K562 (cell line): ENCODE results near the gene KCNJ4. TPM values are rescaled to one million over a fixed set of nuclear protein-coding genes. Genes with fewer than 3 reads are reported as not detected.

Experiments used
- ATAC-seq: fragments of 200-7000 bp; cut with Tn5 transposase; 3 replicates; pipeline ENCODE4 v1.9.1; 2020; ENCODE audit warnings: moderate library complexity
- BruUV-seq: library from RNA; stranded (reverse); fragments of 400-500 nt; replicated peaks from 2 replicates; lab custom pipeline; 2021; lab: Mats Ljungman, UMichigan
- CTCF ChIA-PET: fragments of 300-600 bp; formaldehyde crosslinking; extraction: SDS; loops from one replicate; lab custom pipeline; 2021; ENCODE audit warnings: low intra/inter-chr PET ratio; lab: Yijun Ruan, JAX
- POLR2A ChIA-PET: fragments of 300-600, 350-650 bp; sonication (Branson Sonifier 250); formaldehyde crosslinking; extraction: SDS; loops from one replicate; lab custom pipeline; 2021; ENCODE audit warnings: antibody characterized with exemption, inconsistent platforms; lab: Yijun Ruan, JAX
- DNase-seq, 4 experiments: peaks; one replicate each; pipeline versions ENCODE4 v3.0.0 to v3.0.0-alpha.2; 2011 to 2018; ENCODE audit warnings: low spot score in 3 of 4, mixed read lengths in 3 of 4; ENCODE audit errors: extremely low read depth in 1 of 4
- FAIRE-seq: peaks from 2 replicates; lab custom pipeline; 2011; peaks lifted over from hg19 to GRCh38; lab: Jason Lieb, UNC
- H2AFZ ChIP-seq: 2 replicates; pipeline ENCODE4 v1.6.0; 2011; ENCODE audit warnings: low read depth, low read length, control low read depth, inconsistent platforms
- H3K27ac ChIP-seq: fragments of 200-600 bp; 3 replicates; pipeline ENCODE4 v1.8.0; 2011; ENCODE audit warnings: low read depth, mild to moderate bottlenecking, control low read depth, inconsistent platforms, low read length, moderate library complexity, mixed read lengths; ENCODE audit errors: extremely low read depth
- H3K27me3 ChIP-seq, 2 experiments: fragments of 300-600 bp in 1 of 2; 2 replicates in 1 of 2; 3 replicates in 1 of 2; pipeline versions ENCODE4 v1.6.0 to v1.8.0; 2011; ENCODE audit warnings: inconsistent platforms in 2 of 2, low read length in 2 of 2, mild to moderate bottlenecking in 1 of 2, mixed read lengths in 1 of 2, moderate library complexity in 1 of 2; ENCODE audit not compliant: control insufficient read depth in 2 of 2, insufficient read depth in 2 of 2
- H3K36me3 ChIP-seq: fragments of 300-600 bp; 3 replicates; pipeline ENCODE4 v1.8.0; 2011; ENCODE audit warnings: mild to moderate bottlenecking, low read length, inconsistent platforms; ENCODE audit not compliant: control insufficient read depth, insufficient read depth
- H3K4me1 ChIP-seq, 2 experiments: fragments of 200-600 bp in 1 of 2; replicated peaks in 1 of 2; 2 replicates in 1 of 2; 3 replicates in 1 of 2; pipeline versions ENCODE4 v1.5.1 to v1.8.0; 2011; ENCODE audit warnings: inconsistent platforms in 2 of 2, low read length in 2 of 2, mild to moderate bottlenecking in 1 of 2, mixed read lengths in 1 of 2, moderate library complexity in 1 of 2; ENCODE audit not compliant: control insufficient read depth in 2 of 2, insufficient read depth in 2 of 2
- H3K4me2 ChIP-seq: 2 replicates; pipeline ENCODE4 v1.6.1; 2011; ENCODE audit warnings: low read length, control low read depth, inconsistent platforms, mixed read lengths; ENCODE audit not compliant: insufficient read depth
- H3K4me3 ChIP-seq: fragments of 200-600 bp; sonication (generic), shearing (Covaris generic); 2 replicates; pipeline ENCODE4 v1.5.1; 2016; ENCODE audit warnings: control low read depth, inconsistent platforms
- H3K79me2 ChIP-seq: fragments of 200-600 bp; 3 replicates; pipeline ENCODE4 v1.8.0; 2011; ENCODE audit warnings: low read length, inconsistent platforms; ENCODE audit not compliant: control insufficient read depth, insufficient read depth
- H3K9ac ChIP-seq, 2 experiments: 2 replicates each; pipeline versions ENCODE4 v1.6.0 to v1.6.1; 2011; ENCODE audit warnings: low read depth in 2 of 2, low read length in 2 of 2, control low read depth in 1 of 2, inconsistent platforms in 1 of 2, mild to moderate bottlenecking in 1 of 2, mixed read lengths in 1 of 2; ENCODE audit not compliant: insufficient read depth in 1 of 2
- H3K9me1 ChIP-seq: one replicate; pipeline ENCODE4 v1.6.0; 2011; ENCODE audit warnings: inconsistent platforms, mild to moderate bottlenecking, low read length, moderate library complexity; ENCODE audit not compliant: control insufficient read depth, insufficient read depth
- H3K9me3 ChIP-seq: replicated peaks from 2 replicates; pipeline ENCODE4 v1.5.1; 2011; ENCODE audit warnings: low read depth, low read length, inconsistent platforms; ENCODE audit not compliant: control insufficient read depth, insufficient read depth
- H4K20me1 ChIP-seq: replicated peaks from 2 replicates; pipeline ENCODE4 v1.6.1; 2011; ENCODE audit warnings: low read length, inconsistent platforms, mixed read lengths; ENCODE audit not compliant: control insufficient read depth, insufficient read depth
- ATF2 ChIP-seq: sonication (generic); formaldehyde crosslinking; IDR thresholded peaks from 2 replicates; pipeline ENCODE4 v1.8.1; 2022; ENCODE audit warnings: missing genetic modification reagents
- ATF3 ChIP-seq, 2 experiments: fragments of 450-650 bp in 1 of 2; sonication (generic) in 1 of 2; formaldehyde crosslinking in 1 of 2; IDR thresholded peaks in 1 of 2; conservative IDR thresholded peaks in 1 of 2; 2 replicates each; pipeline versions ENCODE4 v1.6.1 to v1.8.1; 2016 to 2023; ENCODE audit warnings: mild to moderate bottlenecking in 2 of 2, moderate library complexity in 2 of 2, inconsistent platforms in 1 of 2, missing genetic modification reagents in 1 of 2
- ETV5 ChIP-seq: sonication (generic); formaldehyde crosslinking; IDR thresholded peaks from 2 replicates; pipeline ENCODE4 v1.4.0; 2020; ENCODE audit warnings: low read depth, mild to moderate bottlenecking, missing genetic modification reagents
- ID3 ChIP-seq, 2 experiments: fragments of 250-450 bp in 1 of 2; fragments of 450-650 bp in 1 of 2; sonication (Bioruptor Pico) in 1 of 2; IDR thresholded peaks; 2 replicates each; pipeline versions ENCODE4 v1.6.1 to v1.8.0; 2016 to 2021; ENCODE audit warnings: mild to moderate bottlenecking in 2 of 2, moderate library complexity in 2 of 2, missing compliant biosample characterization in 1 of 2, missing genetic modification characterization in 1 of 2
- SMARCB1 ChIP-seq: IDR thresholded peaks from 2 replicates; pipeline ENCODE4 v1.6.1; 2011; ENCODE audit warnings: improper control_type of control experiment, low read depth; ENCODE audit not compliant: insufficient read length
- WGBS: fragments of 100-300 bp; shearing (Covaris generic); methylation state at CpG from one replicate; pipeline ENCODE4 v1.1.6; 2016; ENCODE audit warnings: low coverage, mixed read lengths; ENCODE audit not compliant: insufficient coverage; ENCODE audit errors: missing lambda C conversion rate; 5-methylcytosine and 5-hydroxymethylcytosine counted together
- in situ Hi-C: fragments of 300-500 bp; cut with MboI; formaldehyde crosslinking; loops from 4 replicates; pipeline ENCODE4 v1.15.0; 2018; ENCODE audit warnings: inconsistent platforms, mixed read lengths
- intact Hi-C: fragments of 100-400 bp; cut with micrococcal nuclease; formaldehyde crosslinking; loops from 2 replicates; pipeline ENCODE4 v1.14.2; 2022
- polyA plus RNA-seq, 8 experiments: library from polyadenylated mRNA; depleted of rRNA in 4 of 8; stranded (reverse) in 5 of 8; unstranded in 3 of 8; fragments of >200 nt; fragmentation: Nextera tagmentation in 2 of 8; fragmentation: Illumina TruSeq in 1 of 8; extraction: Ambion mirVana in 2 of 8; extraction: Trizol in 1 of 8; gene quantifications; 2 replicates each; pipeline versions ENCODE4 v1.2.1 to v1.2.3, GENCODE V29; 2011 to 2014; ENCODE audit warnings: inconsistent platforms in 1 of 8, missing spikeins in 1 of 8
- total RNA-seq, 7 experiments: library from RNA; depleted of rRNA in 6 of 7; stranded (reverse); fragments of >200 nt in 6 of 7; fragmentation: Illumina TruSeq in 2 of 7; extraction: Trizol in 2 of 7; gene quantifications; 2 replicates each; pipeline versions ENCODE4 v1.2.1 to v1.2.3, GENCODE V29; 2011 to 2021; ENCODE audit warnings: low replicate concordance in 1 of 7

KCNJ4 gene
- total and polyA plus RNA-seq, 9 of the 15 experiments (the other 6 are each of a cell fraction or from before 2014, with no cell fraction given), result 0.07 to 0.55 (median 0.09) TPM; not detected in 4

- no peaks in the 10 kb centered on the region for H3K9me3 ChIP-seq
- WGBS, result 73% methylated on average over 7 of the region's 9 CpGs
- H2AFZ ChIP-seq, result peak overlapping the region; percentile 76; the same call in 1 of the 2 replicates
- peaks cover 0 to 9% of the 10 kb centered on the region in 2 experiments; a peak in 3 of 5 replicates for H3K4me1 ChIP-seq
- H3K27ac ChIP-seq, result no peak overlapping the region
- H3K4me3 ChIP-seq, result no peak overlapping the region
- H4K20me1 ChIP-seq, result no peaks in the 10 kb centered on the region
- in situ Hi-C loops (no loop called here), intact Hi-C loops (no loop called here)
- peaks cover 13% of the 10 kb centered on the region for H3K79me2 ChIP-seq
- no peaks in the 10 kb centered on the region for H3K9me1 ChIP-seq
- H3K9ac ChIP-seq, result peak overlapping the region in 1 of 2 experiments; percentile 71; a peak in 2 of 4 replicates
- H3K4me2 ChIP-seq, result no peak overlapping the region
- no TSS peak for BruUV-seq
- peak; percentile 69 for FAIRE-seq
- no peaks in the 10 kb centered on the region for H3K36me3 ChIP-seq
- POLR2A ChIA-PET, result interaction anchor here (0.5 kb wide), 1 partner anchor 106 kb away, joined by 3 read pairs; no protein-coding TSS in a partner anchor
- DNase-seq, result peak in 1 of 4 experiments; percentile 7
- CTCF ChIA-PET, result no interaction called here
- no peak for TF ChIP-seq SMARCB1
- no peak for TF ChIP-seq ATF2
- TF ChIP-seq ID3 (CRISPR knock-in tag; IDR thresholded peaks at IDR 0.05), result no peak
- TF ChIP-seq ID3 (tag; IDR thresholded peaks at IDR 0.05), result no peak
- no peak for TF ChIP-seq ETV5
- TF ChIP-seq ATF3 (IDR thresholded peaks at IDR 0.05), result peak; percentile 27; the same call in 1 of the 2 replicates
- TF ChIP-seq ATF3 (CRISPR knock-in tag; conservative IDR thresholded peaks at IDR 0.05), result no peak
- H3K27me3 ChIP-seq, result no peaks in the 10 kb centered on the region
- no peak for ATAC-seq
Measured at GRCh38 chr22:38401336-38402084, 53.5 kb downstream of the KCNJ4 start.
